ENCODE results near the gene LRRC4B. TPM values are rescaled to one million over a fixed set of nuclear protein-coding genes. Genes with fewer than 3 reads are reported as not detected.
"Not testable (repeated sequence)": the region's sequence is repeated elsewhere in the genome, so short reads cannot be mapped to it uniquely, and the experiment has no call there.

The LRRC4B gene
- total RNA-seq, 1 donor from 2014 or later, result 0.69 TPM

DNA sequence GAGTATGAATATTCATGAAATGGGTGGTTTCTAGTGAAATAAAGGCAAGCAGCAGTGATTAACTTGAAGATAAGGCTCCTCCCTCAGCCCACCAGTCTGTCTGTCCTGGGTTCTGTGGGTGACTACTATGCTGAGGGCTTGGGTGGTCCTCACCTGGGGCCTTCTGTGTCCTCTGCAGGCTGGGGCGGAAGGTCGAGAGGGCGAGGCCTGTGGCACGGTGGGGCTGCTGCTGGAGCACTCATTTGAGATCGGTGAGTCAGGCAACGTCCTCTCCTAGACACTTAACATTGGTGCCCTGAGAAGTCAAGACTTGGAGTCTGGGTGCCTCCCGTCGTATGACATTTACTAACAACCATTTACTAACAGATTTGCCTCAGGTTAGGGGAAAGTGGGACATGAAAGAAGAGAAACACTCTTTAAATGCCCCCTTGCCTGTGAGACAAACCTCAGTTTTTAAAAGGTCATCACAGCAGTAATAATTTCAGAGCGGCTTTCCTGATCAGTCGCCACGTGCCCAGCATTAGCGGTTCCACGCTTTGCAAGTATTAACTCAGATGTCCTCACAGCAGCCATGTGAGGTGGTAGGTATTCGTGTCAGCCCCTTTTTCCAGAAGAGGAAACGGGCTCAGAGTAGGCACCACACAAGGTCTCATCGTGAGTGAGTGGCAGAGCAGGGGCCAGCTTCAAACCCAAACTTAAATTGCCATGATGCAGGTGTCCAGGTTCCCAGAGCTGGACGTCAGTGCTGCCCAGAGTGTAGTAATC is 90.3 kb downstream of the LRRC4B start:
- TF ChIP-seq CTCF (conservative IDR thresholded peaks at IDR 0.05; ENCODE audit: low read depth, low read length), result no peak
- no peak overlapping the region for H3K4me3 ChIP-seq (ENCODE audit: low read depth, low read length)
- no peak for DNase-seq (ENCODE audit: low read depth)

- H3K4me3 ChIP-seq (ENCODE audit: low read depth, low read length), result peak overlapping the region; percentile 98
- no peak for DNase-seq (ENCODE audit: low read depth)
- no peak for TF ChIP-seq CTCF (conservative IDR thresholded peaks at IDR 0.05; ENCODE audit: low read depth, low read length)
Measured at GRCh38 chr19:50476907-50477238, 91.4 kb downstream of the LRRC4B start.

DNA sequence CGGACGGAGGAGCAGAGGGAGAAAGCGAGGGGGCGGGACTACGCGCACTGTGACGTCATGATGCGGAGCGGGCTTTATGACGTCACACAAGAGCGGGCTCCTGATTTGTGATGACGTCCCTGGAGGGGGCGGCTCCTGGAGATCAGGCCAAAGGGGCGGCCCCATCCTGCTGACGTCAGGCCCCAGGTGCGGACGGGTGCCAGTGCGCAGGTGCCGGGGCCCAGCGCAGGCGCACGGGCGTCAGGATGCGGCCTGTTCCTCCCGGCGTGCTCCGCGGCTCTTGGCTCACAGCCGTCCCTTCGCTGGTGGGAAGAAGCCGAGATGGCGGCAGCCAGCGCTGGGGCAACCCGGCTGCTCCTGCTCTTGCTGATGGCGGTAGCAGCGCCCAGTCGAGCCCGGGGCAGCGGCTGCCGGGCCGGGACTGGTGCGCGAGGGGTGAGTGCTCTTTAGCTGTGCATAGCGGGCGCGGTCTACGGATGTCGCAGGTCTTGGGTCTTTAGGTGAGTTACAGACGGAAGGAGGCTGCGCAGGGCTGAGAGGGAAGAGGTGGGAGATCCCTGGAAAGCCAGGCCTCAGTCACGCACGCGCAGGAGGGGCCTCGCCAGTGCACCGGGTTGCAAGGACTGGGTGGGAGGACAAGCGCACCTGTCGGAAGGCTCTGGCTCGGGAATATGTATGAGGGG is 91.9 kb downstream of the LRRC4B start, which contains the start of the genes EMC10 and GARIN5A:
Gene EMC10 (plus strand): TSS at position 284 of the 683 bp plus-strand sequence. CDS start 38 bp downstream, at position 322.
Gene GARIN5A (minus strand): TSS at position 625 of the 683 bp plus-strand sequence. CDS start 460 bp downstream, at position 165.
- TF ChIP-seq CTCF (conservative IDR thresholded peaks at IDR 0.05; ENCODE audit: low read depth, low read length), result no peak

DNA sequence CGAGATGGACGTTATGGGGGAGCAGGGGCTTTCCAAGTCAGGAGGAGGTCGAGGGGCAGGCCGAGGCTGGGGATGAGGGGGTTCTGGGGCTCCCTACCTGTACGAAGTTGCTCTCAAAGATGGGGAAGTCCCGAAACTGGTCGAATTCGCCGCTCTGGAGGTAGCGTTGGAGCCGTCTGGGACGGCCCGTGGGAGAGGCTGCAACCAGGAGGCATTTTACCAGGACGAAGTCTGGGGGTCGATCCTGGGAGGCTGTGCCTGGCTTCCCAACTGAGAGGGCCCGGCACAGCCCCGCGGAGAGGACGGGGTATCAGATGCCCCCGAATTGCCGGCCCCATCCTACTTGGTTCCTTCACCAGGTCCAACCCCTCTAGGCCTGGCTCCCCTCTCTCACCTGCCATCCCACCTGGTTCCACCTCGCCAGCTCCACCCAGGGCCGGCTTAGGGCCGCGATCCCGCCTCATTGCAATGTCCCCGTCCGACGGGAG is 92.5 kb downstream of the LRRC4B start:
- no peak for DNase-seq (ENCODE audit: low read depth)
- no peak for TF ChIP-seq CTCF (conservative IDR thresholded peaks at IDR 0.05; ENCODE audit: low read depth, low read length)
- peak overlapping the region; percentile 98 for H3K4me3 ChIP-seq (ENCODE audit: low read depth, low read length)

More for the DNA sequence above, 91.9 kb downstream of the LRRC4B start, which contains the start of the genes EMC10 and GARIN5A:
- peak within 1 kb of the TSS; percentile 98 for H3K4me3 ChIP-seq (ENCODE audit: low read depth, low read length)
- DNase-seq (ENCODE audit: low read depth), result no peak

- no peak overlapping the region for H3K4me3 ChIP-seq (ENCODE audit: low read depth, low read length)
- no peak for DNase-seq (ENCODE audit: low read depth)
- no peak for TF ChIP-seq CTCF (conservative IDR thresholded peaks at IDR 0.05; ENCODE audit: low read depth, low read length)
Measured at GRCh38 chr19:50475101-50475568, 93.1 kb downstream of the LRRC4B start.

GRCh38 chr19:50473336-50473735 is 94.9 kb downstream of the LRRC4B start:
- H3K4me3 ChIP-seq (ENCODE audit: low read depth, low read length); DNase-seq (ENCODE audit: low read depth): not testable (repeated sequence)

- no peak overlapping the region for H3K4me3 ChIP-seq (ENCODE audit: low read depth, low read length)
- no peak for TF ChIP-seq CTCF (conservative IDR thresholded peaks at IDR 0.05; ENCODE audit: low read depth, low read length)
- DNase-seq (ENCODE audit: low read depth), result no peak
Measured at GRCh38 chr19:50468818-50469217, 99.4 kb downstream of the LRRC4B start.
